HG02798 (cell line): ENCODE measurements around the gene HCRTR2.
"Not testable (repeated sequence)": the region's sequence is repeated elsewhere in the genome, so short reads cannot be mapped to it uniquely, and the experiment has no call there.

Source experiments
- ATAC-seq: cut with Tn5 transposase; IDR thresholded peaks from one replicate; pipeline ENCODE4 v1.9.1; 2021; ENCODE audit warnings: mild to moderate bottlenecking; ENCODE audit not compliant: unreplicated experiment, poor library complexity

The HCRTR2 gene

GRCh38 chr6:55174211-55175026 lies at the start of gene HCRTR2:
TSS of gene HCRTR2 (plus strand) at chr6:55174515. CDS start at chr6:55174588, 73 bp downstream.
- ATAC-seq, result no peak

GRCh38 chr6:55130806-55131324 lies 43.5 kb upstream of the HCRTR2 start:
- ATAC-seq, result no peak

GRCh38 chr6:55131616-55132015 lies 42.7 kb upstream of the HCRTR2 start:
- ATAC-seq, result no peak

- ATAC-seq, result no peak
Measured at GRCh38 chr6:55136916-55137315, 37.4 kb upstream of the HCRTR2 start.

- no peak for ATAC-seq
Measured at GRCh38 chr6:55137929-55138693, 36.2 kb upstream of the HCRTR2 start.

- no peak for ATAC-seq
Measured at GRCh38 chr6:55141611-55142010, 32.7 kb upstream of the HCRTR2 start.

GRCh38 chr6:55142610-55143009 lies 31.7 kb upstream of the HCRTR2 start:
- ATAC-seq, result no peak

GRCh38 chr6:55153284-55153683 lies 21.0 kb upstream of the HCRTR2 start:
- ATAC-seq, result no peak

GRCh38 chr6:55158784-55159183 lies 15.5 kb upstream of the HCRTR2 start:
- not testable (repeated sequence) for ATAC-seq

- no peak for ATAC-seq
Measured at GRCh38 chr6:55167860-55168259, 6.5 kb upstream of the HCRTR2 start.

- ATAC-seq, result no peak
Measured at GRCh38 chr6:55175078-55176049, 1.0 kb downstream of the HCRTR2 start.

- no peak for ATAC-seq
Measured at GRCh38 chr6:55176958-55177357, 2.6 kb downstream of the HCRTR2 start.

- ATAC-seq, result no peak
Measured at GRCh38 chr6:55180258-55180657, 5.9 kb downstream of the HCRTR2 start.

- no peak for ATAC-seq
Measured at GRCh38 chr6:55182016-55182650, 7.8 kb downstream of the HCRTR2 start.

GRCh38 chr6:55184782-55185530 lies 10.6 kb downstream of the HCRTR2 start:
- ATAC-seq, result no peak

- ATAC-seq, result no peak
Measured at GRCh38 chr6:55198715-55199114, 24.4 kb downstream of the HCRTR2 start.

GRCh38 chr6:55199239-55199638 lies 24.9 kb downstream of the HCRTR2 start:
- no peak for ATAC-seq

GRCh38 chr6:55208478-55209458 lies 34.5 kb downstream of the HCRTR2 start:
- no peak for ATAC-seq
